Bronchial epithelial cell (primary cell): Measurements from ENCODE around the gene LGALS7B. TPM values are rescaled to one million over a fixed set of nuclear protein-coding genes. Genes with fewer than 3 reads are reported as not detected.
"Not testable (repeated sequence)": the region's sequence is repeated elsewhere in the genome, so short reads cannot be mapped to it uniquely, and the experiment has no call there.

ENCODE experiments used
- DNase-seq: peaks from one replicate; pipeline ENCODE4 v3.0.0-alpha.2; 2010; ENCODE audit warnings: low read depth
- FAIRE-seq: peaks from 2 replicates; lab custom pipeline; 2011; peaks lifted over from hg19 to GRCh38; lab: Jason Lieb, UNC
- H3K27me3 ChIP-seq: 2 replicates; pipeline ENCODE4 v1.5.1; 2011; ENCODE audit warnings: low read length; ENCODE audit not compliant: control insufficient read depth, insufficient read depth
- H3K36me3 ChIP-seq: 2 replicates; pipeline ENCODE4 v1.5.1; 2011; ENCODE audit warnings: low read length; ENCODE audit not compliant: control insufficient read depth, insufficient read depth
- H3K4me3 ChIP-seq: 2 replicates; pipeline ENCODE4 v1.5.1; 2011; ENCODE audit warnings: mild to moderate bottlenecking, low read depth, low read length, control low read depth
- CTCF ChIP-seq: IDR thresholded peaks from 2 replicates; pipeline ENCODE4 v1.5.1; 2011; ENCODE audit warnings: mild to moderate bottlenecking, moderate library complexity, low read length, control low read depth, inconsistent platforms; ENCODE audit not compliant: insufficient read depth, severe bottlenecking
- total RNA-seq: library from RNA; depleted of rRNA; stranded (reverse); fragments of >200 nt; gene quantifications from 2 replicates; pipeline ENCODE4 v1.2.1, GENCODE V29; 2014

The LGALS7B gene
- total RNA-seq, 1 donor from 2014 or later = 1,636 TPM

GRCh38 chr19:38785187-38785699 lies 3.8 kb upstream of the LGALS7B start:
- no peaks in the 10 kb centered on the region for H3K36me3 ChIP-seq
- no peak overlapping the region for H3K4me3 ChIP-seq
- no peaks in the 10 kb centered on the region for H3K27me3 ChIP-seq
- DNase-seq = no peak
- no peak for TF ChIP-seq CTCF
- no peak for FAIRE-seq

DNA sequence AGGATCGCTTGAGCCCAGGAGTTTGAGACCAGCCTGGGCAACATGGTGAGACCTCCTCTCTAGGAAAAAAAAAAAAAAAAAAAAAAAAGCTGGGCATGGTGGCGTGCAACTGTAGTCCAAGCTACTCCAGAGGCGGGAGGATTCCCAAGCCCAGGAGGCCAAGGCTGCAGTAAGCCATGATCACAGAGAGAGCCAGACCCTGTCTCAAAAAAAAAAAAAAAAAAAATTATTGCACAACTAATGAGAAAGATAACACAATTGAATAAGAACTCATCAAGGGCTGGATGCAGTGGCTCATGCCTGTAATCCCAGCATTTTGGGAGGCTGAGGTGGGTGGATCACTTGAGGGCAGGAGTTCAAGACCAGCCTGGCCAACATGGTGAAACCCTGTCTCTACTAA lies 2.9 kb upstream of the LGALS7B start:
- not testable (repeated sequence) for H3K4me3 ChIP-seq, H3K27me3 ChIP-seq, DNase-seq, H3K36me3 ChIP-seq, FAIRE-seq

DNA sequence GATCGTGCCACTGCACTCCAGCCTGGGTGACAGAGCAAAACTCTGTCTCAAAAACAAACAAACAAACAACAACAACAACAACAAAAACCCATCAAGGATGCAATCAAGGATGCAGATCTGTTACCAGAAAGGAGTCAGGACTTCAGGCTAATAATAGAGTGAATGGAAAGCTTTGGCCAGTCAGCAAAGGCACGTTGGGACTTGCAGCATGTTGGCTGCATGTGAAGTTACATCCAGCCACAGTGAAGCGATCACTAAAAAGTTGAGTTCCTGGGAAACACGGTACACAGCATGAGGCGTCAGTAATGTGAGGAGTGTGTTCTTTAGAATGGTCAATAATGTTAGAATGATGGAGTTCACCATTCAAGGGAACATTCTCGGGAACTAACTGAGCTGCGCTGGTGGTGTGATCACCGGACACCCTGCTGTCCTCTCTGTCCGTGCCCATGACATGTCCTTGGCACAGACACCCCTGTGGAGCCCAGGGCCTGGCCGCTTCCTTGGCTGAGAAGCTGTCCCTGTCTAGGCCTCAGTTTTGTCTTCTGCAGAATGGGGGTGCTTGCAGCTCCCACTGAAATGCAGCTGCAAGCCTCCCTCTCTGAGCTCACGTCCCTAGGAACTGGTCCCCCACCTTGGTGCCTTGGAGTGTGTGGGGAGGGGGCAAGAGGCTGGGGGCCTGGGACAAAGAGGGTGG lies 2.3 kb upstream of the LGALS7B start:
- FAIRE-seq = peak; percentile 89

DNA sequence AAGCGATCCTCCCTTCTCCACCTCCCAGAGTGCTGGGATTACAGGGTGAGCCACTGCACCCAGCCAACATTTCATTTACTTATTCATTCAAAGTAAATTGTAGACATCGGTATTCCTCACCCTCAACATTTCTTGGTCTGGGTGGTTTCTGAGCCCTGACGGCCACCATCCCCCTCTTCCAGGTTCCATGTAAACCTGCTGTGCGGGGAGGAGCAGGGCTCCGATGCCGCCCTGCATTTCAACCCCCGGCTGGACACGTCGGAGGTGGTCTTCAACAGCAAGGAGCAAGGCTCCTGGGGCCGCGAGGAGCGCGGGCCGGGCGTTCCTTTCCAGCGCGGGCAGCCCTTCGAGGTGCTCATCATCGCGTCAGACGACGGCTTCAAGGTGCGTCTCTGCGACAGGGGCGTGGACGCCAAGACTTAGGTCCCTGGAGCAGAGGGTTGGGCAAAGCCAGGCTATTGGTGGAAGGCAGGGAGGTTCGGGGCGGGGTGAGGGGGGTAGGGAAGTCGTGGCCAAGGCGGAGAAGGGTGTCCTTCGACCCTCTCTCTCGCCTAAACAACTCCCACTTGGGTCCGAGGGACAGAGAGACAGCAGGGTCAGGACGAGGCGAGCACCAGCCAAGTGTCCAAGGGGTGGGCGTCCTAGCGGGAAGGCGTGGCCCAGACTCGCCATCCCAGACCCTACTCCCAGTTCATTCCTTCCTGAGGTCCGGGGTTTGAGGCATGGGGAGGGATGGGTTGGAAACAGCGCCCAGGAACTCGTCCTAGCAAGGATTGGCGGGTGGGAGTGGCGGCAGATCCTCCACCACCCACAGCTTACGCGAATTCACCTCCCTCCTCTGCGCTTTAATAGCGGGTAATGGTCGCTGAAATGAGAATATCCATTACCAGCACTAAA lies 1.8 kb downstream of the LGALS7B start:
- H3K36me3 ChIP-seq, H3K27me3 ChIP-seq, DNase-seq: not testable (repeated sequence)
- peak; percentile 91 for FAIRE-seq
- H3K4me3 ChIP-seq = peak overlapping the region; percentile 42

More for the DNA sequence above, 2.3 kb upstream of the LGALS7B start:
- Histone ChIP-seq H3K4me3 (no peak overlapping the region), H3K36me3 (no peaks in the 10 kb centered on the region), H3K27me3 (no peaks in the 10 kb centered on the region)
- TF ChIP-seq CTCF = no peak
- DNase-seq = peak; percentile 87

- peak; percentile 100 for FAIRE-seq
- not testable (repeated sequence) for DNase-seq, H3K27me3 ChIP-seq, H3K4me3 ChIP-seq, H3K36me3 ChIP-seq
These were observed 2.6 kb downstream of the LGALS7B start for GRCh38 chr19:38791451-38792064.

GRCh38 chr19:38792250-38793111 lies 3.5 kb downstream of the LGALS7B start:
- no peak for DNase-seq
- no peaks in the 10 kb centered on the region for H3K27me3 ChIP-seq
- TF ChIP-seq CTCF = peak; percentile 51
- no peak for FAIRE-seq
- no peaks in the 10 kb centered on the region for H3K36me3 ChIP-seq
- peak overlapping the region; percentile 18 for H3K4me3 ChIP-seq
